Kidney capillary endothelial cell (primary cell): ENCODE results near the gene OPTN.
"Not testable (repeated sequence)": the region's sequence is repeated elsewhere in the genome, so short reads cannot be mapped to it uniquely, and the experiment has no call there.

Experiments
- DNase-seq: peaks from one replicate; pipeline ENCODE4 v3.0.0-alpha.2; 2018; ENCODE audit warnings: low spot score

OPTN gene

DNA sequence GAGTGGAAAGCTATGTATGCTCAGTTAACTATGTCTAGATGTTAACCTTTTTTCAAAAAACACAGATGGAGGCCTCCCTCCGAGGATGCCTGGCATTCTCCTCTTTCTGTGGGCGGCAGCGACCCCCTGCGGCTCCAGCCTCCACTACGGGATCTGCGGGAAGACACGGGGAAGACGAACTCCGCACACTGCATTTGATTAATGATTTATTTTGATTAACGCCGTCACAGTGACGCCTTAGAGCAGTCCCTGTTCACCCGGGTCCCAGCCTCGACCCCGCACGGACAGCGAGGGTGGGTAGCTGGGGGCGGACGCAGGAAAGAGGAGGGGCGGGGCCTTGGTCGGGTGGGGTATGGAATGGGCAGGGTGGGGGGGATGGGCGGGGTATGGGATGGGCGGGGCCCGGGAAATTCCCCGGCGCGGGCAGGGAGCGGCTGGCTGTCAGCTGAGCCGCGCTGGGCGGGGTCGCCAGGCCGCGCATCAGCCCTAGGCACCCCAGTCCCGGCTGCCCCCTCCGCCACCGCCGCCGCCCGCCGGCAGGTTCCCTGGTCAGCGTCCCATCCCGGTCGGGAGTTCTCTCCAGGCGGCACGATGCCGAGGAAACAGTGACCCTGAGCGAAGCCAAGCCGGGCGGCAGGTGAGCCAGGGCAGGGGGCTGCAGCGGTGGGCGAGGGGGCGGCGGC is at the start of gene OPTN:
Gene OPTN, plus strand, starts transcription at position 498 of the 683 bp plus-strand sequence. CDS start 8,960 bp downstream, outside the sequence.
- peak; percentile 79 for DNase-seq

DNA sequence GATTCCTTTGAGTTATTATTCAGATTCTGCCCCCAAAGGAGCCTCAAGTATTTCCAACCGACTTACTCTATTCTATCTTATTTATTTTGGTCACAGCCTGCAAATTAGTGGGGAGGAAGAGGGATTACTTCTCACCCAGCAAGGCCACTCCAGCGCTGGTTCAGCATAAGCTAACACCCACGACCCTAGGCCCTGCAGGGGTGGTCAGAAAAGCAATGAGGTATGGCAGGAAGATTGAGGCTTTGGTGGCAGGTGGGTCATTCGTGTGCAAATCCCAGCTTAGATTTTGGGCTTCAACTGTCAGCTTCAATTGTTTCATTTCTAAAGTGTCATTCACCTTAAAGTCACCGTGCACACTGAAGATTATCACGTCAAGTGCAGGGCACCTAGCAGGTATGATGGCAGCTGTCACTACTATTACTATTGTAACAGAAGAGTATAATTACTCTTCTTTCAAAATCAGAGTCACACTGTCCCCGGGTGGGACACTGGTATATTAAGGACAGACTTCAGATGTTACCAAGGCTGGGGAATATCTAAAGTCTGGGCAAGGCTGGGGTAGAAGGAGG is 48.8 kb upstream of the OPTN start:
- DNase-seq: no peak

- not testable (repeated sequence) for DNase-seq
These were observed 46.8 kb upstream of the OPTN start for GRCh38 chr10:13053208-13053607.

DNA sequence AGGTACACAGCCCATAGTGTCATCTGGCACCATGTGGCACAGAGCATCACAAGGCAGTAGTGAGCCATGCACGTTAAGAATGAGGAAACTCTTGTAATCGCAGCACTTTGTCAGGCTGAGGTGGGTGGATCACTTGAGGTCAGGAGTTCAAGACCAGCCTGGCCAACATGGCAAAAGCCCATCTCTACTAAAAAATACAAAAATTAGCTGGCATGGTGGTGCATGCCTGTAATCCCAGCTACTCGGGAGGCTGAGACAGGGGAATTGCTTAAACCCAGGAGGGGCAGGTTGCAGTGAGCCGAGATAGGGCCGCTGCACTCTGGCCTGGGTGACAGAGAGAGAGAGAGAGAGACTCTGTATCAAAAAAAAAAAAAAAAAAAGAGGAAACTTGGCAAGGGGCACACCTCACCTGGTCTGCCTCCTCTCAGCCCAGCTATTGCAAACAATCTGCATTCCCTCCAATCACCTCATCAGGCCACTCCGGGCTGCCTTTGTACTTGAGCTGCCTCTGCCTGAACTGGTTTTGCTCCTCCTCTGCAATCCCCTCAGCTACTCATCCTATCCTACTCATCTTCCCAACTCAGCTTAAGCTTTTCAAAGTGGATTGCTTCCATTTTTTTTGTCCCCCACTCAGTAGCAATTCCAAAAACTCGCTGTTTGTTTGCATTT is 46.0 kb upstream of the OPTN start:
- no peak for DNase-seq

DNA sequence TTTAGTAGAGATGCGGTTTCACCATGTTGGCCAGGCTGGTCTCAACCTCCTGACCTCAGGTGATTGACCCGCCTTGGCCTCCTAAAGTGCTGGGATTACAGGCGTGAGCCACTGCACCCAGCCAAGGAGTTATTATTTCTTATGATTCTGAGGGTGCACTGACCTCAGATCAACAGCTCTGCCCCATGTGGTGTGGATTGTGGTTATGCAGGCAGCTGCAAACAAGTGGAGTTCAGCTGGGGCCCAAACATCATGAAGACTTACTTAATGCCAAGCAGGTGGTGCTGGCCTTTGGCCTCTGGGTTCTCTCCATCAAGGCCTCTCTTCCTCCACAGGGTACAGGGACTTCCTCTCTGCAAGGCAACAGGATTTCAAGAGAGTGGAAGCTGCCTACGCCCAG is 45.1 kb upstream of the OPTN start:
- DNase-seq: no peak

GRCh38 chr10:13056456-13057077 is 43.4 kb upstream of the OPTN start:
- DNase-seq: peak; percentile 3

GRCh38 chr10:13062803-13063202 is 37.2 kb upstream of the OPTN start:
- DNase-seq: no peak

DNA sequence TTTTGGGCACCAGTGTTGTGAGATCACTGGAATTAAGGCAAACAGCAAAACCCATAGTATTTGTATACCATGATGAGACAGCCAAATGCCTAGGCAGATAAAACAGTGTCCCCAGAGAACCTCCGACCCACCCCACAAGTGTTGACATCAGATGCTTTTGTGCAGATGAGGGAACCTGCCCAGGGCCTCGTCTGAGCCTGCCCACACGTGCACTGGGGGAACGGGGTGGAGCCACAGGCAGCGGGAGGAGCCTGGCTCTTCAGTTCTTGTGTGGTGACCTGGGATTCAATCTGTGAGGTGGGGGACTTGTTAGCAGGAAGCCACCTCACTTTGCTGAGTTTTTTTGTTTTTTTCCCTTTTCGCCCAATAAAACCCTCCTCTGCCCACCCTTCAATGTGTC is 33.4 kb upstream of the OPTN start:
- DNase-seq: no peak

- no peak for DNase-seq
These were observed 32.5 kb upstream of the OPTN start for GRCh38 chr10:13067431-13067830.

DNA sequence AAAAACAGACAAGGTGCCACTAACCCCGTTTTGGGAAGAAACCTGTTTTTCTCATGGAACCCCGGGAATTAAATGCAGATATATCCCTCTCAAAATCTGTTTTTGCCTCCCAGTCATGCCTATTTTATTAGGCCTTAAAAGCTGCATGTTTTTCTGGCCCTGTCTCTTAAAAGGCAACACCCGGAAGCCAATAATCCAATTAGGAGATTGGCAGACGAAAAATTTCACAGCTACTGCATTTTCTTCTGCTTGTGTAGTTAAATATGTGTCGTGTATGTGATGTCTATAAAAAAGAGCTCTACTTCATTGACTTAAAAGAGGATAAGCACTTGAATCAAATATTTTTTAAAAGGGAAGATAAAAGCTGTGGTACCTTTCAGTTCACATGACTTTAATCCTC is 31.9 kb upstream of the OPTN start:
- DNase-seq: no peak

DNA sequence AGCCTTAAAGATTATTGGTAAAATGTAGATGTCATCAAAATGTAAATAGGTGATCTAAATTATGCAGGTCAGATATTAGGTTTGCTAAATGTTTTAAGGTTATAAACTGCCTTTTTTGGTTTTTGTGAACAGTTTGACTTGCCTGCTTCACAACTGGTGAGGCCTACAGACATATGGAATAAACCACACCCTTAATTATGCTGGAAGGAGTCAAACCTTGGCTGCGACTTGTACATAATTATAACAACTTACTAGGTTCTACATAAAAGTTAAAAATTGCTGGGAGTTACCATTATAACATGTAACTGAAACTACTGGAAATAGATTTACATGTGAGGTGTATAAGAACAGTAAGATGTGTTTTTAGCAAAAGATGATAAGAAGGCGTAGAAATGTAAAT is 31.5 kb upstream of the OPTN start:
- no peak for DNase-seq

DNA sequence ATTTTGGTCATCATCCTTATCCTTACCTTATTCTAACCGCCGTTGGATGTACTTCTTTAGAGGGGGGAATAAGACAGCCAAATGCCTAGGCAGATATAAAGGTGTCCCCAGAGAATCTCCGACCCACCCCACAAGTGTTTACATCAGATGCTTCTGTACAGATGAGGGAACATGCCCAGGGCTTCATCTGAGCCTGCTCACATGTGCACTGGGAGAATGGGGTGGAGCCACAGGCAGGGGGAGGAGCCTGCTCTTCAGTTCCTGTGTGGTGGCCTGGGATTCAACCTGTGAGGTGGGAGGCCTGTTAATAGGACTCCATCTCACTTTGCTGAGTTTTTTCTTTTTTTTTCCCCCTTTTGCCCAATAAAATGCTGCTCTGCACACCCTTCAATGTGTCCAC is 27.6 kb upstream of the OPTN start:
- DNase-seq: no peak

- DNase-seq: peak; percentile 63
These were observed 25.2 kb upstream of the OPTN start for GRCh38 chr10:13074563-13075451.

- no peak for DNase-seq
These were observed 20.8 kb upstream of the OPTN start for GRCh38 chr10:13078912-13079775.

- no peak for DNase-seq
These were observed 20.2 kb upstream of the OPTN start for GRCh38 chr10:13079776-13080050.

- DNase-seq: no peak
These were observed 19.3 kb upstream of the OPTN start for GRCh38 chr10:13080643-13081042.

- DNase-seq: not testable (repeated sequence)
These were observed 16.3 kb upstream of the OPTN start for GRCh38 chr10:13083700-13084099.

GRCh38 chr10:13086056-13086455 is 13.9 kb upstream of the OPTN start:
- no peak for DNase-seq

DNA sequence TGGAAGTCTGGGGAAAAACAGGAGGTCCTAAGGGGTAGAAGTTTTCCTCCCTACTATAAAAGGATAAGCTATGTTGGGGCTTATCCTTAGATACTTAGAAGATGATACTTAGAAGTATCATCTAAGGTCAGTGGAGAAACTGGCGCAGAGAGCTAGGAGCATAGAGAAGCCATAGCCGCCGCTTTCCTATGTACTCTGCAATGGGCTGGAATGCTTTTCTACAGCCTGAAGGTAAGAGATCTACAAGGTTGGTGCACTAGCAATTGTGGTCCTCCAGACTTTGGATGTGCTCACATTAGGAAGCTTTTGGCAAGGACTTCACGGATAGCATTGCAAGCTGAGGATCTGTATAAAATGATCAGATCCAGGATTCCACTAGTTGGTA is 12.4 kb upstream of the OPTN start:
- DNase-seq: no peak

DNA sequence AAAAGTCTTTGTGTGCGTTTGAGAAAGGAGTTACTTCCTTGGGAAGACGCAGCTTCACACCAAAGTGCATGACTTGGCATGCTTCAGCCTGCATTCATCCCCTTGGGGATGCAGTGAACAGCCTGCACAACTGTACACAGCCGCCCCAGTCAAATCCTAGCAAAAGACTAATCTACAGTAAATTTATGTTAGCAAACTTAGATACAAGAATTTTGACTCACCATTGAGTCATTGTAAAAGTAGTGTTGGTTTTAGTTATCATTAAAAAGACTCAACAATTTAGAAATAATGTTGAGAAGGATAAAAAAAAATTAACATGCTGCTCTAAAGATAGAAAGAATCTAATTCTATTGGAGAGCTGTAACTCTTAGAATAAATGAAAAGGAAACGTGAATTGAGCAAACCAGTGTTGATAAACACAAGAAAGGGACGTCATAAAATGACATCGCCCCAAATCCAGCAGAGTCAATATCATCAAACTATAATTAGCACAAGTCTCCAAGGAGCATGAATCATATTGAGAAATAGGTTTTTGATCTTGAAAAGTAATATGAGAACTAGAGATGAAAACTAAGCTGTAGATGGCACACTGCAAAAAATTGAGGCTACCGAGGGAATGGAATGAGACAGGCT is 11.9 kb upstream of the OPTN start:
- DNase-seq: no peak

DNA sequence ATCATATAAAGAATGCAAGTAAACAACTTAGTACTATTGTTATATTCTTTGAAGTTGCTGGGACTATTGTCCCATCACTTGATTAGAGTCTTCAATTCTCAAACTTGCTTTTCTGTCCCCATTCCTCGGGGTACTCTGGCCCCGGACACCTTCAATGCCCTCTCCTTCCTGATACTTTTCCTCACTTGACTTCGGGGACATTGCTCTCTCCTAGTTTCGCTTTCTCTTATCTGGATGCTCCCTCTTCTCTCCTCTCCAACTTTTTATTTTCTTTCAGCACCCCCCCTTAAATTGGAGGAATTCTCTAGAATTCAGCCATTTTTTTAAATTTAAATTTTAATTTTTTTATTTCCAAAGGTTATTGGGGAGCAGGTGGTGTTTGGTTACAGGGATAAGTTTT is 10.6 kb upstream of the OPTN start:
- no peak for DNase-seq
